ENCODE measurements around the gene CCDC92B. TPM values are rescaled to one million over a fixed set of nuclear protein-coding genes. Genes with fewer than 3 reads are reported as not detected.

Gene CCDC92B
- total RNA-seq, 6 experiments from 2014 or later = not detected

GRCh38 chr17:2687074-2687418 is 62.4 kb downstream of the CCDC92B start:
- Mint-ChIP-seq H3K27me3 (ENCODE audit: insufficient read depth) (peaks cover 34% of the 10 kb centered on the region), H3K9me3 (peaks cover 6% of the 10 kb centered on the region; the same call in 1 of the 2 replicates), H3K36me3 (ENCODE audit: low read depth) (peaks cover 20% of the 10 kb centered on the region), H3K27ac (peak overlapping the region; percentile 77), H3K4me3 (peak overlapping the region; percentile 33), H3K4me1 (ENCODE audit: low read depth) (peaks cover 21% of the 10 kb centered on the region)
- TF ChIP-seq CTCF (IDR thresholded peaks at IDR 0.05) = no peak
- DNase-seq = no peak

GRCh38 chr17:2685696-2686095 is 63.8 kb downstream of the CCDC92B start:
- peaks cover 30% of the 10 kb centered on the region for H3K36me3 Mint-ChIP-seq (ENCODE audit: low read depth)
- H3K4me3 Mint-ChIP-seq = no peak overlapping the region; the same call in 1 of the 2 replicates
- peaks cover 33% of the 10 kb centered on the region for H3K27me3 Mint-ChIP-seq (ENCODE audit: insufficient read depth)
- H3K9me3 Mint-ChIP-seq = peaks cover 6% of the 10 kb centered on the region; the same call in 1 of the 2 replicates
- H3K4me1 Mint-ChIP-seq (ENCODE audit: low read depth) = peaks cover 21% of the 10 kb centered on the region
- H3K27ac Mint-ChIP-seq = peak overlapping the region; percentile 42
- TF ChIP-seq CTCF (IDR thresholded peaks at IDR 0.05) = no peak
- no peak for DNase-seq

- H3K27ac Mint-ChIP-seq = peak overlapping the region; percentile 62; the same call in 1 of the 2 replicates
- H3K4me1 Mint-ChIP-seq (ENCODE audit: low read depth) = peaks cover 21% of the 10 kb centered on the region
- peaks cover 6% of the 10 kb centered on the region; the same call in 1 of the 2 replicates for H3K9me3 Mint-ChIP-seq
- DNase-seq = no peak
- H3K27me3 Mint-ChIP-seq (ENCODE audit: insufficient read depth) = peaks cover 26% of the 10 kb centered on the region
- peaks cover 42% of the 10 kb centered on the region for H3K36me3 Mint-ChIP-seq (ENCODE audit: low read depth)
- H3K4me3 Mint-ChIP-seq = no peak overlapping the region; the same call in 1 of the 2 replicates
- TF ChIP-seq CTCF (IDR thresholded peaks at IDR 0.05) = no peak
Observed at GRCh38 chr17:2684549-2684948, 64.9 kb downstream of the CCDC92B start.

GRCh38 chr17:2683912-2684311 is 65.5 kb downstream of the CCDC92B start:
- H3K27me3 Mint-ChIP-seq (ENCODE audit: insufficient read depth) = peaks cover 23% of the 10 kb centered on the region

GRCh38 chr17:2682176-2682938 is 67.1 kb downstream of the CCDC92B start:
- TF ChIP-seq CTCF (IDR thresholded peaks at IDR 0.05) = no peak
- Mint-ChIP-seq H3K4me1 (ENCODE audit: low read depth) (peaks cover 16% of the 10 kb centered on the region), H3K27ac (no peak overlapping the region), H3K27me3 (ENCODE audit: insufficient read depth) (peaks cover 7% of the 10 kb centered on the region), H3K4me3 (no peak overlapping the region), H3K36me3 (ENCODE audit: low read depth) (peaks cover 49% of the 10 kb centered on the region), H3K9me3 (no peaks in the 10 kb centered on the region; the same call in 1 of the 2 replicates)
- DNase-seq = no peak

More at GRCh38 chr17:2683912-2684311, 65.5 kb downstream of the CCDC92B start:
- Mint-ChIP-seq H3K36me3 (ENCODE audit: low read depth) (peaks cover 48% of the 10 kb centered on the region), H3K27ac (peak overlapping the region; percentile 62), H3K4me3 (no peak overlapping the region), H3K4me1 (ENCODE audit: low read depth) (peaks cover 21% of the 10 kb centered on the region), H3K9me3 (peaks cover 1% of the 10 kb centered on the region; the same call in 1 of the 2 replicates)
- DNase-seq = no peak
- TF ChIP-seq CTCF (IDR thresholded peaks at IDR 0.05) = no peak

Data from HFFc6 (cell line).